ENCODE data around the gene ZDHHC12.

The ZDHHC12 gene

DNA sequence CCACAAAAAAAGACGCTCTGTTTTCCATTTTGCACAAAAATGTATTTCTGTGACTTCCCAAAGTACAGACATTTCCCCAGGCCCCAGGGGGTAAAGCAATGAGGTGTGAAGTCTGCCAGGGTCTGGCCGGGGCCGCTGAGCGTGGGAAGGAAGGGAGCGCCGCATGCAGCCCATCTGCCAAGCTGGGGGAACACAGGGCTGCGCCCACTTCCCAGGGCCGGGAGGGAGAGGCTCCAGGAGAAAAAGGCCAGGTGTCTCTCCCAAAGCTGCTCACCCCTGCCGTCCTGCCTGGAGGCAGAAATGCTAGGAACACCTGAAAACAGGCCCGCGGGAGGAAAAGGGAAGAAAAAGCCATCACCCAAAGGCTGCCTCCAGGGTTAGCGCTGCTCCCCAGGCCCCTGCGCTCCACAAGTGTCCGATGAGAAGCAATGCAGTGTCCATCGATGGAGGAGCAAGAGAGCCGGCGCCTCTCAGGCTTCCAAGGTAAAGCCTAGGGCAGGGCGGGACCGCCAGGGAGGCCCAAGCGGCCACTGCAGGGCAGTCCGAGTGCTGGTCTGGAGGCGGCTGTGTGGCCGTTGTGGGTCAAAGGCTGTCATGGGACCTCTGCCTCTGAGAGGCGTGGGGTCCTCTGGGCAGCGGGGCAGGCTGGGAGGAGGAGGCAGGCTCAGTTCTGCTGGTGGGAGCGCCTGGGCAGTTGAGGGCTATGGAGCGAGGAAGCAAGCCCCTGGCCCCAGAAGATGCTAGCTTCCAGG, 6.0 kb upstream of the ZDHHC12 start:
- DNase-seq (ENCODE audit: low spot score): no peak

DNA sequence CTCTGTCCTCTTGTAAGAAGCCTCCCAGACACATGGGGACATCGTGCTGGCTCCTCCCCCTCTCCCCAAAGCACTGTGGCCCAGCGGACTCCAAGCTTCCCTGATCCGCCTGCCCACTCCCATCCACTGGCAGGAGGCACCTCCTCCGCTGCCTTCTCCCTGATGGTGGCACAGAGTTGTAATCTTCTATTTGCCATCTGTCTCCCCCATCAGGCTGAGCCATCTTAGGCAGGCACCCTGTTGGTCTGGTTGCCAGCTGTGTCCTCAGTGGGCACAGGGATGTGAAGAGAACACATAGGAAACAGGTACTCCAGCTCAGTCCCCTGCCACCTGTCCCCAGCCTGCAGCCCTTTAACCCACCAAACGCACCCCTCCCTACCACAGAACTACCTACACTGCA, 5.4 kb upstream of the ZDHHC12 start:
- no peak for DNase-seq (ENCODE audit: low spot score)

DNA sequence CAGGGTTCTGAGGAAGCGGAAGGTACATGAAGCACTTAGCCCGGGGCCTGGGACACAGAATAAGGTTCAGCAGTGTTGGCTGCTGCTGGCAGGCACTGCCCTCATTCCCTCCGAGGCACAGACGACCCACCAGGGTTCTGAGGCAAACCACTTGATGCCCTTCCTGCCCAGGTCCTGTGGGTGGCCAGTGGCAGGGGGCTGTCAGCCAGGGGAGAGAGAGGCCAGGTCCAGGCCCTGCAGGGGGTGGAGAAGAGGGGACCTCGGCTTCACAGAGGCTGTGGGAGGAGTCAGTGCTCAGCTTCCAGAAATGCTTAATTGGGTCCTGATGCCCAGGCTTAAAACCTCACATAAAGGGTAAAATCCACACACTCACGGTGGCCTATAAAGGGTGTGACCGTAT, 4.4 kb upstream of the ZDHHC12 start:
- no peak for DNase-seq (ENCODE audit: low spot score)

DNA sequence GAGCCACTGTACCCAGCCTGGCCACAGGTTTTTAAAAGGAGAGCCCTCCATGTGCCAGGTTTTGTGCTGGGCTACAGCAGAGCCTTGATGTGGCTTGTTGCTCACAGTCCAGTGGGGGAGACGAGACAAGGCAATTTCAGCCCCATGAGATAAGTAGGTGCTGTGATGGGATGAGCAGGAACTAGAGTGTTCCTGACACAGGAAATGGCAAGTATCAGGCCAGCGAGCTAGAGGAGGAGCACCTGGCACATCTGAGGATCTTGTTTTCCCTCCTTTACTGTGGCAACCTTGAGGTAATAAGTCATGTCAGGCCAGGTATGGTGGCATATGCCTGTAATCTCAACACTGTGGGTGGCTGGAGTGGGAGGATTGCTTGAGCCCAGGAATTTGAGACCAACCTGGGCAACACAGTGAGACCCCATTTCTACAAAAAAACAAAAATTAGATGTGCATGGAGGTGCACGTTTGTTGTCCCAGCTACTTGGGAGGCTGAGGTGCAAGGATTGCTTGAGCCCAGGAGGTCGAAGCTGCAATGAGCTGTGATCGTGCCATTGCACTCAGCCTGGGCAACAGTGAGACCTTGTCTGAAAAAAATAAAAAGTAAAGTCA, 3.8 kb upstream of the ZDHHC12 start:
- no peak for DNase-seq (ENCODE audit: low spot score)

DNA sequence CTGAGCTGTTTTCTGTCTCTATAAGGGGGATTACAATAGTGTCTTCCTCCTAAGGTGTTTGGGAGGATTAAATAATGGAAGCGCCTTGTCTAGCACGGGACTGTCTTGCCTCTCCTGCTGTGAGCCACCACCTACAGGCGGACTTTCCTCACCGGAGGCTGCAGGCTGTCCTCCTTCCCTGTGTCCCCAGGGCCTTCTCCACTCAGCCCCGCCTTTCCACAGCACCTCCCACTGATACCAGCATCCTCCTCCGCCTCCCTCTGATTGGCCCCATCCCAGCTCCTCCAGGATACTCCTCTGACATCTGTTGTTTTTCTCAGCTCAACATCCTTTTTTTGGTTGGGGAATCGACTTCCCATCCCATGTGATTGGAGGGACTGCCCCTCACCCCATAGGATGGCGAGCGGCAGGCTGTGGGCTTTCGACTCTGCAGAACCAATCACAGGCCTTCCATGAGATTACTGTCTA, 851 bp upstream of the ZDHHC12 start:
- DNase-seq (ENCODE audit: low spot score): peak; percentile 72

DNA sequence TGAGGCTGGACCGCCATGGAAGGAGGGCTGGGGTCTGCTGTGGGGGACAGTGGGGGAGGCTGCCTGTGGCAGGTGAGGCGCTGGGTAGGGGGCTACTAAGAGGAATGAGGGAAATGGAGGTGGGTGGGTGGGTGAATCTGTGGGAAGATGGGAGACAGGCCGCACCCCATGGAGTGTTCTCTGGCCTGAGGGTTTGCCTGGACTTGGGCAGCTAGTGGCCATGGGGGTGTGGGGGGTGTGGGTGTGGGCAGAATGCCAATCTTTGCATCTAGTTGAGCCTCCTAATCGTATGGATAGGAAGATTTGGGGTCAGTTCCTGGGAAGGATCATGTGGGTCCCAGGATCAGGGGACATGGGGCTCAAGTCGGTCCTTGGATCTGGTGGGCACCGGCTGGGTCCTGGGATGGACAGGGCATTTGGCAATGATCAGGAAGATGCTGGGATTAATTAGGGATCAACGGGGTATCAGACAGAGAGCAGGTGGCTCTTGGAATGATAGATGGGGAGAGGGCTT, 518 bp downstream of the ZDHHC12 start:
- DNase-seq (ENCODE audit: low spot score): no peak

DNA sequence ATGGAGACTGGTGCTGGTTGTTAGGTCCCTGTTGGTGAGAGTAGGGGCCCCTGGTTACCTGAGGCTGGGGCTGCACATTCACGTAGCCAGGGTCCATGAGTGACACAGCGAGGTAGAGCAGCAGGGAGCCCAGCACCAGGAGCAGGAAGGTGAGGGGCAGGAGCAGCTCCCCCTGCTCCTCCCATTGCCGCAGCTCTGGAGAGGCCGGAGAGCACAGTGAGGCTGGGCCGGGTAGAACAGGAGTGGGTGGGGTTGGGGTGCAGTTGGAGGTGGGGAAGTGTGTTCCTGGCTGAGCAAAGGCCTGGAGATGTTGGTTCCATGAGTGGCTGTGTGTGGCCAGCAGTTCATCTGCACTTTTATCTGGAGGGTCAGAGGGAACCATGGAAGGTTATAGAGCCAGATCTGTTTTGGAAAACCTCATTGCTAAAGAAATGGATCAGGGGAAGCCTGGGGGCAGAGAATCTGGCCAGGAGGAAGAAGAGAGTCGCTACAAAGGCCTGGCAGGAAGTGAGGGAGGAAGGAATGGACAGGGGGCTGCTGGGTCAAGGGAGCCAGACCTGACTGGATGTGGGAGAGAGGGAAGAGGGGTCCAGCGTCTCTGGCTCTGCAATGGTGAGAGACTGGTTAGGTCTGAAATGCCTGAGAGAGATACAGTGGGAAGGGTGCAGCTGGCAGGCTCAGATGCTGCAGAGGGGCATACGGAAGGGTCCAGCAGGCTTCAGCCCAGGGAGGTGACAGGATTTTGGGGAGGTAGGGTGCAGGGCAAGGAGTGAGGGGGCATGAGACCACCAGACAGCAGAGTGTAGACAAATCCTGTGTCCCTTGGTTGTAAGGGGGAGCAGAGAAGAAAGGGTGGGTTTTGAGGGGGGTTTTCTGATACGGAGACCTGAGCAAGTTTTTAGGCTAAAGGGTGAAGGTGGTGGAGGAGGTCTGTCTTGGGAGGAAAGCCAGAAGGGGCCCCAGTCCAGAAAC, 1.3 kb downstream of the ZDHHC12 start:
- no peak for DNase-seq (ENCODE audit: low spot score)

DNA sequence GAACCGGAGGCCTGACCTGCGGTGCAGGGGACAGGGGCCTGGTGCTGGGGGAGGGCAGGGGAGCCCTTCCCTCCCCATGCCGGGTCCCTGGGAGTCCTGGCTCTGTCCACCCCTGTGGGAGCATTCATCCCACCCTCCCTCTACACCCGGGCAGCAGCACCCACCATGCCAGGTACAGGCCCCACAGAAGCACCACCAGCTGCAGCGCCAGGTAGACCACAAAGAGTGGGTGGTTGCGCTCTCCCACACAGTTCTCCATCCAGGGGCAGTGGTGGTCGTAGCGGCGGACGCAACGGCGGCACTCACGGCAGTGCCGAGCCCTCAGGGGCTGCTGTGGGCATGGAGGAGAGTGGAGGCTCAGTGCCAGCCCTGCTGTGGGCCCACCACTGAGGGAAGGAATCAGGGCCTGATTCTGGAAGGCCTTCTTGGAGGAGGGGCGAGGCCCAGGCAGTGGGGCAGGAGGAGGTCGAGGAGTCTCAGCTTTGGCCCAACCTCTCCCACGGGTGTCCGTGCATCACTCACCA, 2.4 kb downstream of the ZDHHC12 start:
- no peak for DNase-seq (ENCODE audit: low spot score)

DNA sequence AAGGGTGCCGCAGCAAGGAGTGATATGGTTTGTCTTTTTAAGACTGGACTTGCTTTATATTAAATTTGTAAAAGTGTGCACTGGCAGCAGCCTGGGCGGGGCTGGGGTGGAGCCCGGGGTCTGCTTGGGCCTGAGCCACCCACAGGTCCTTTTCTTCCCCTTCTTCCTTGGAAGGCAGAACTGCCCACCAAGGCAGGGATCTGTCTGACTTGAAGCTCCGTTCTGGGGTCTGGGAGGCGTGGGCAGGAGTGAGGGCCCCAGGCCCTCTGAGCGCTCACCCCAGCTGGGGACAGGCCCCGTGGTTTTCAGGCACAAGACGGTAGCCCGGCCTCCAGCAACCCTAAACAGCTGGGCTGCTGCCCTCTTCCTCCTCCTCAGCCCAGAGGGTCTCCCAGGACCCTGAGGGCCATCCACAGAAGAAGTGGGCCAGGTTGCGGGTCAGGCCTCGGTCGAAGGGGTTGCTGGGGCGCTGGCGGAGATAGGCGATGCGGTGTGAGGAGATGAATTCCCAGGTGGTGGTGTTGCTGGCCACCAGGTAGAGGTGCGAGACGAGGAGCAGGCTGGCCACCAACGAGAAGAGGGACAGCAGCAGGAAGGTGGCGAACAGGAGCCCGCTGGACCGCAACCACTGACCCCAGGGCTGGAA, 3.0 kb downstream of the ZDHHC12 start:
- DNase-seq (ENCODE audit: low spot score): no peak

DNA sequence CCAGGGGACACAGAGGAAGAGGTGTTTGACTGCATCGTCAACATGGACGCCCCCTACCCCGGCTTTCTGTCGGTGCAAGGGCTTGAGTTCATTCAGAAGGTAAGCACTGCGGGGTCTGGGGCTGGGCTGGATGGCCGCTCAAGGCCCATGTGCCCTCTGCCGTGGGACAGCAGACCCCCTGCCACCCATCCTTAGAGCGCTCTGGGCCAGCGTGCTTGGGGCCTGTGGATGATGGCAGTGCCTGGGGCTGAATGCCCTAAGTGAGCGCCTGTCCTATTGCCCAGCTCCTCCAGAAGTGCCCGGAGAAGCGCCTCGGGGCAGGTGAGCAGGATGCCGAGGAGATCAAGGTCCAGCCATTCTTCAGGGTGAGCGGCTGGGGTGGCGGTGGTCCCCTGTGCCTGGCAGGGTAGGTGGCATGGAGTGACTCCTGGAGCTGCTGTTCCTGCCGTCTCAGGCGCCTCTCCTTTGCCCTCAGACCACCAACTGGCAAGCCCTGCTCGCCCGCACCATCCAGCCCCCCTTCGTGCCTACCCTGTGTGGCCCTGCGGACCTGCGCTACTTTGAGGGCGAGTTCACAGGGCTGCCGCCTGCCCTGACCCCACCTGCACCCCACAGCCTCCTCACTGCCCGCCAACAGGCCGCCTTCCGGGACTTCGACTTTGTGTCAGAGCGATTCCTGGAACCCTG, 3.9 kb downstream of the ZDHHC12 start:
- no peak for DNase-seq (ENCODE audit: low spot score)

DNA sequence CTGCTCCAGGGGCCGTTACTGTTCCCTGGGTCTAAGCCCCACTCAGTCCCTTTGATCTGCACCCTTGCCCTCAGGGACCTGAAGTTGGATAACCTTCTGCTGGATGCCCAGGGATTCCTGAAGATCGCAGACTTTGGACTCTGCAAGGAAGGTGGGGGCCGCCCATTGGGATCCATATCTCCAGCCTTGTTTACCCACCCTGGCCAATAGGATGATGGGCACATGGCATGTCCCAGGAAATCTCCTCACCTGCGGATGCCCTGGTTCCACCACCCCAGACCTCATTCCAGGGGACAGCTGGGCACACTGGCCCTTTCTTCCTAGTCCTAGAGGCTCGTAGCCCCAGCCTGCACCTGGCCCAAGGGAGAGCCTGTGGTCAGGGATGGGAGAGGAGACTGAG, 5.5 kb downstream of the ZDHHC12 start:
- DNase-seq (ENCODE audit: low spot score): no peak

DNA sequence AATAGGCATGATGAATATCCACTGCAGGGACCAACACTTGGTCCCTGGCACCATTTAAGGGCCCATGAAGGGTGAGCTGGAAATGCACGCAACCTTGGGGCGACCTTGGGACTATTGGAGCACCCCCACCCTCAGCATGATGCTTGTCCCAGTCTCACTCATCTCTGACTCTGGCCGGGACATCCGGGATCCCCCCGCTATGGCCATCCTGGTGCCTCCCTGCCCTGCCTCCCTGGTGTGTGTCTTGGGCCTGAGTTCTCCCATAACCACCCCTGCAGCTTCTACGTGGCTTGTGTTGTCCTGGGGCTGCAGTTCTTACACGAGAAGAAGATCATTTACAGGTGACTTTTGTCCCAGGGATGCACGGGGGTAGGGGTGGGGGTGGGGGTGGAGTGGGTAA, 5.9 kb downstream of the ZDHHC12 start:
- no peak for DNase-seq (ENCODE audit: low spot score)

DNA sequence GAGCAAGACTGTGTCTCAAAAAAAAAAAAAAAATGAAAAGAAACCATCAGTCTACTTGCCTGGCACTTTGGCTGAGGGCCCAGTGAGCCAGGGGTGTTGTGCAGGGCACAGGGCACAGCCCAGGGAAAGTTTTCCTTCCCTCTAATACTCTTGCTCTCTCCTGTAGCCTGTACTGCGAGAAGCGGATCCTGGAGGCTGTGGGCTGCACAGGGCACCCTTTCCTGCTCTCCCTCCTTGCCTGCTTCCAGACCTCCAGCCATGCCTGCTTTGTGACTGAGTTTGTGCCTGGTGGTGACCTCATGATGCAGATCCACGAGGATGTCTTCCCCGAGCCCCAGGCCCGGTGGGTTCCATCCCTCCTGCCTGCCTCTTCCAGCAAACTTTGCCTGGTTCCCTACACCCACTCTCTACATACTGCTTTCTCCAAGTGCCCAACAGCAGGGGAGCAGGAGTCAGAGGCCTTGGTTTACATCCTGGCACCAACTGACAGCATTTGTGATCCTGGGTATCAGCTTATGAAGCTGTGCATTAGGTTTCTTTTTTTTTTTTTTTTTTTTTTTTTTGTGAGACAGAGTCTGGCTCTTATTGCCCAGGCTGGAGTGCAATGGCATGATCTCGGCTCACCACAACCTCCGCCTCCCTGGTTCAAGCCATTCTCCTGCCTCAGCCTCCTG, 7.2 kb downstream of the ZDHHC12 start:
- no peak for DNase-seq (ENCODE audit: low spot score)

DNA sequence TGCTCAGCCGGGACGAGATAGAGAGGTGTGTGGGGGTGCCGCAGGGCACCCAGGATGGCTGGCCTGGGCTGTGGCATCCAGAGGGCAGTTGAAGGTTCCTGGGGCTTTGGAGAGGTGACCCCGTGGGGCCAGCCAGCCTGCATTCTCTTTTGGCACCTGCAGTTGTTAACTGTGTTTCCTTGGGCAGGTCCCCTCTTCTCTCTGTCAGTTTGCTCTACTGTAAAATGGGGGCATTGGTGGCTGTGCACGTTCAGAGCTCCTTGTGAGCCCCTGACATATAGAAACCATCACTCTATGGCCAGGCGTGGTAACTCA, 8.5 kb downstream of the ZDHHC12 start:
- DNase-seq (ENCODE audit: low spot score): no peak

DNA sequence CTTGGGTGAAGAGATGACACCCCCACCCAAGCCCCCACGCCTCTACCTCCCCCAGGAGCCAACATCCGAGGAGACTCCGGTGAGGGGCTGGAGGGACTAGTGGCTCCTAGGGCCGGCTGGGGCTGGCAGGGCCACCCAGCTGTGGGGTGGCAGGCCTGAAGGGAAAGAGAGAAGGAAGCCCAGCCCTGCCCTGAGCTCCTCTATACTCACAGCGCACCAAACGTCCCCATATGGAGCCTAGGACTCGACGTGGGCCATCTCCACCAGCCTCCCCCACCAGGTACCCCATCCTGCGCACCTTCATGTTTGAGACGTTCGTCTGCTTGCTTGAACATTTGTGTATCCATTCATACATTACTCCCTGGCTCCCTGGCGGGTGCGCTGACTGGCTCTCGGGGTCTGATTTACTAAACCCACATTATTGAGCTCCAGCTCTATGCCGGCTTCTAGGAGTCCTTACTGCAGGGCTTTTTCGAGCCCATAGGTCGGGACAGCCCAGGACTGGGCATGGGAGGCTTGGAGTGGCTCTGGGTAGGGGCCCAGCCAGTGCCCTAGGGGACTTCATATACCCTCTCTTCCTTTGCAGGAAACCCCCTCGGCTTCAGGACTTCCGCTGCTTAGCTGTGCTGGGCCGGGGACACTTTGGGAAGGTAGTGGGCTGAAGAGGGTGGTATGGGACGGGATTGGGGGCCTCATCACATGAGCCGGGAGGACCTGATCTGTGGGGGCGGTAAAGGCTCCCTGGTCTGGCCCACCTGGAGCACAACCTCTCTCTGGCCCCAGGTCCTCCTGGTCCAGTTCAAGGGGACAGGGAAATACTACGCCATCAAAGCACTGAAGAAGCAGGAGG, 9.1 kb downstream of the ZDHHC12 start:
- no peak for DNase-seq (ENCODE audit: low spot score)

DNA sequence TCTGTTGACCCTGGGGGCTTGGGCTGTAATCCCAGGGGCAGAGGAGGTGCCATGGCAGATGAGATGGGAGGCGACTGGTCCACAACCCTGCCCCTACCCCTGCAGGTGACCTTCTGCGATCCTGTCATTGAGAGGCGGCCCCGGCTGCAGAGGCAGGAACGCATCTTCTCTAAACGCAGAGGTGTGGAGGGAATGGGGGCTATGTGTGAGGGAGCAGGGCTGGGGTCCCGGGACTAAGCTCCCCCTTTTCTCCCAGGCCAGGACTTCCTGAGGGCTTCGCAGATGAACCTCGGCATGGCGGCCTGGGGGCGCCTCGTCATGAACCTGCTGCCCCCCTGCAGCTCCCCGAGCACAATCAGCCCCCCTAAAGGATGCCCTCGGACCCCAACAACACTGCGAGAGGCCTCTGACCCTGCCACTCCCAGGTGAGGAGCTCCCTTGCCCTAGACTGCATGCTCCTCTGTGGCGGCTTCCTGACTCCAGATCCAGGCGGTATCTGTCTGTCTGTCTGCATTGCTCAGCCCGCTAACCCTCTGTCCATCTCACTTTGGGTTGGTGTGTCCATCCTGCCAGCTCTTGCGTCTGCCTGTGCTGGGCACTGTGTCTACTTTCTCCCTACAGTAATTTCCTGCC, 9.9 kb downstream of the ZDHHC12 start:
- DNase-seq (ENCODE audit: low spot score): no peak

DNA sequence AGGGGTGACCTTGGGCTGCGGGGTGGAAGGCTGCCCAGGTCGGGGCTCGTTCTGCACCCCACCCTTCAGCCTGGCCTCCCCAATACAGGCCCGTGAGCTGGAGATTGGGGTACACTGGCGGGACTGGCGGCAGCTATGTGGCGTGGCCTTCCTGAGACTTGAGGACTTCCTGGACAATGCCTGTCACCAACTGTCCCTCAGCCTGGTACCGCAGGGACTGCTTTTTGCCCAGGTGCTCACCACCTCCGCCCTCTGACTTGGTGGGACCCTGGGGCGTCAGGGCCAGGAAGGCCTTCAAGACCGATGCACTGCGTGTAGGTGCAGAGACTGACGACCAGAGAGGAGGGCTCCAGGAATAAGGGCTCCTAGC, 10.5 kb downstream of the ZDHHC12 start:
- no peak for DNase-seq (ENCODE audit: low spot score)

DNA sequence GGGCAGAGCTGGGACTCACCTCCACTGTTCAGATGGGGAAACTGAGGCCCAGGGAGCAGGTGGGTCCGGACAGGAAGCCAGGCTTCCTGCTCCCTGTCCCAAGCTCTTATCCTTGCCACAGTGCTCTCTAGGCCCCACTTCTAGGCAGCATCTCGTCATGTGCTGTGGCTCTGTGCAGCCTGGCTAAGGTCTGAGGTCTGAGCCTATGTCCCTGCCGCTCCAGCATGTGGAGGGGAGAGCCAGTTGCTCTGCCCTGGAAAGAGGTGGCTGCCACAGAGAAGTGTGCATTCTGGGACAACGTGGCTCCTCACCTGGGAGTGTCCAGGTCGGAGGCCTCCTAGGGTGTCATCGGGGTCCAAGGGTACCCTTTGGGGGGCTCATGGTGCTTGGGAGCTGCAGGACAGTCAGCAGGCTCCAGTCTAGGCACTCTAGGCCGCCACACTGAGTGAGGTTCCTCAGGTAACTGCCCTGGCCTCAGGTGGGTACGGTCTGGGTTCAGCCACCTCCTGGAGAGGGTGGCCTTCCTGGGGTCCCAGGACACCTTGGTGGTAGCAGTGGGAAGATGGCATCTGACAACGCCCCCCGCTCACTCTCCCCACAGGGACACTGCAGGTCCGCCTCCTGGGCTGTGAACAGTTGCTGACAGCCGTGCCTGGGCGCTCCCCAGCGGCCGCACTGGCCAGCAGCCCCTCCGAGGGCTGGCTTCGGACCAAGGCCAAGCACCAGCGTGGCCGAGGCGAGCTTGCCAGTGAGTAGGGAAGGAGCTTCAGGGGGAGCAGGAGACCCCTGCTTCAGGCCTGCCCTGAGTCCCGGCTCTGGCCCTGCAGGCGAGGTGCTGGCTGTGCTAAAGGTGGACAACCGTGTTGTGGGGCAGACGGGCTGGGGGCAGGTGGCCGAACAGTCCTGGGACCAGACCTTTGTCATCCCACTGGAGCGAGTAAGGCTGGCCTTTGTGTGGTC, 11.2 kb downstream of the ZDHHC12 start:
- no peak for DNase-seq (ENCODE audit: low spot score)

All from SW480 (cell line).